NCI-H128 (cell line): Measurements from ENCODE around the gene GRID1.

ENCODE experiments used
- DNase-seq: peaks from one replicate; lab custom pipeline; 2025; ENCODE audit not compliant: unreplicated experiment; lab: John Stamatoyannopoulos, UW

Gene GRID1

GRCh38 chr10:86355571-86356038 is 11.0 kb downstream of the GRID1 start:
- DNase-seq, result no peak

- no peak for DNase-seq
Observed at GRCh38 chr10:86354761-86355540, 11.6 kb downstream of the GRID1 start.

- DNase-seq, result no peak
Observed at GRCh38 chr10:86353506-86354485, 12.8 kb downstream of the GRID1 start.

- no peak for DNase-seq
Observed at GRCh38 chr10:86350897-86351296, 15.7 kb downstream of the GRID1 start.

- DNase-seq, result no peak
Observed at GRCh38 chr10:86349940-86350630, 16.5 kb downstream of the GRID1 start.

GRCh38 chr10:86349474-86349873 is 17.1 kb downstream of the GRID1 start:
- DNase-seq, result no peak

- DNase-seq, result no peak
Observed at GRCh38 chr10:86348321-86349210, 18.0 kb downstream of the GRID1 start.

GRCh38 chr10:86347856-86348255 is 18.7 kb downstream of the GRID1 start:
- DNase-seq, result no peak

- no peak for DNase-seq
Observed at GRCh38 chr10:86346799-86347665, 19.6 kb downstream of the GRID1 start.

GRCh38 chr10:86345859-86346798 is 20.5 kb downstream of the GRID1 start:
- DNase-seq, result no peak

- DNase-seq, result no peak
Observed at GRCh38 chr10:86345296-86345858, 21.2 kb downstream of the GRID1 start.

- DNase-seq, result no peak
Observed at GRCh38 chr10:86344714-86345161, 21.9 kb downstream of the GRID1 start.

- DNase-seq, result no peak
Observed at GRCh38 chr10:86344281-86344680, 22.3 kb downstream of the GRID1 start.

- DNase-seq, result no peak
Observed at GRCh38 chr10:86343761-86344160, 22.8 kb downstream of the GRID1 start.

GRCh38 chr10:86342111-86342863 is 24.3 kb downstream of the GRID1 start:
- DNase-seq, result no peak

- no peak for DNase-seq
Observed at GRCh38 chr10:86341361-86341811, 25.2 kb downstream of the GRID1 start.

- DNase-seq, result no peak
Observed at GRCh38 chr10:86340991-86341260, 25.7 kb downstream of the GRID1 start.
